ENCODE results near the gene RBBP8NL. TPM values are rescaled to one million over a fixed set of nuclear protein-coding genes. Genes with fewer than 3 reads are reported as not detected.

RBBP8NL gene
- total RNA-seq, 5 donors from 2014 or later (not counting 1 experiment from before 2014, with no cell fraction given): not detected

DNA sequence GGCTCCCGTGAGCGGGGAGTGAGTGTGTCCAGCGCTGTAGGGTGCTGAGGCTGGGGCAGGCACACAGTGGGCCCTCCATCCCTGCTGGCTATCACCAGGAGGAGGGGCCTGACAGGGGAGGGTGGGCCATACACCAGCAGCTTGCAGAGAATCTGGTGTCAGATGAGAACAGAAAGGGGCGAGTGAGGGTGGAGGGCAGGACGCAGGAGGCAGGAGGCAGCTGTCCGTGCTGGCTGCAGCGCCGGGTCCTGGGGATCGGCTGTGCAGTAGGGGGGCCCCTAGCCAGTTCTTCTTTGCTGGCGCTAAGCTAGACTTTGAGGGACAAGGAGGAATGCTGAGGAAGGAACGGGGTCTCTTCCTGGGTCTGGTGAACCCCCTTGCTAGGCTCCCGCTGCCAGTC lies 18.7 kb downstream of the RBBP8NL start:
- DNase-seq (no peak), ATAC-seq (replicated peaks in 1 of 4) (no peak)
- 100% methylated on average over 10 of the region's 12 CpGs for WGBS (ENCODE audit: insufficient coverage)
- no peak overlapping the region for H3K27ac ChIP-seq (ENCODE audit: low read length)
- no peak overlapping the region for H3K27ac Mint-ChIP-seq
- ChIA-PET POLR2A (no interaction called here), CTCF (no interaction called here)
- H3K4me1 Mint-ChIP-seq: peaks cover 20 to 40% (median 35%) of the 10 kb centered on the region in 3 donors
- H3K4me3 ChIP-seq (ENCODE audit: control insufficient read depth in 1 of 2, extremely low read depth in 1 of 2, low read length in 1 of 2): no peak overlapping the region
- H3K4me3 Mint-ChIP-seq: peak overlapping the region in 1 of 3 donors; percentile 73
- H3K27me3 ChIP-seq (replicated peaks in 1 of 2; ENCODE audit: control insufficient read depth in 2 of 2, extremely low read depth in 1 of 2, insufficient read depth in 2 of 2, low read length in 1 of 2): peaks cover 0 to 5% of the 10 kb centered on the region in 2 experiments
- H3K36me3 Mint-ChIP-seq: no peaks in the 10 kb centered on the region
- H3K27me3 Mint-ChIP-seq: no peaks in the 10 kb centered on the region
- no peaks in the 10 kb centered on the region for H3K36me3 ChIP-seq (ENCODE audit: control insufficient read depth in 2 of 2, extremely low read depth in 1 of 2, insufficient read depth in 1 of 2, low read length in 1 of 2)
- no peaks in the 10 kb centered on the region for H3K9me3 Mint-ChIP-seq
- H3K9me3 ChIP-seq: no peaks in the 10 kb centered on the region
- H3K4me1 ChIP-seq (ENCODE audit: control insufficient read depth in 1 of 2, extremely low read depth in 1 of 2, insufficient read depth in 2 of 2, low read length in 2 of 2): peaks cover 5 to 46% of the 10 kb centered on the region in 2 experiments

DNA sequence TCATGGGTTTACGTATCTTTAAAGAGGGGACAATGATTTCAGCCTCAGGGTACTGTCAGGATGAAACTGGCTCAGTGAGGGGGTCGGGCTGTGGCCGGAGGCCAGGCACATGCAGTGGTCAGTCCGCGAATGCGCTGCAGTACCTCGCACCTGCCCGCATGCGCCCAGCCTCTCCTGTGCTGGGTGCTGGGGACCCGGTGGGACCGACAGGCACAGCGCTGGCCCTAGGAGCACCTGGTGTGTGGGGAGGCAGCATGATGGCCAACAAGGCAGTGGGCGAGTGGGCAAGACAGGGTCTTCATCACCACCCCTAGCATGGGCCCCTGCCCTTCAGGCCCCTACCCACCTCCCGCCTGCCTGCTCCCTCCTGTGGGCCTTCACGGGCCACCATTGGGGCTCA lies 19.3 kb downstream of the RBBP8NL start:
- Histone ChIP-seq H3K27me3 (replicated peaks in 1 of 2; ENCODE audit: control insufficient read depth in 2 of 2, extremely low read depth in 1 of 2, insufficient read depth in 2 of 2, low read length in 1 of 2) (peaks cover 0 to 5% of the 10 kb centered on the region in 2 experiments), H3K4me1 (ENCODE audit: control insufficient read depth in 1 of 2, extremely low read depth in 1 of 2, insufficient read depth in 2 of 2, low read length in 2 of 2) (peaks cover 5 to 46% of the 10 kb centered on the region in 2 experiments), H3K27ac (ENCODE audit: low read length) (no peak overlapping the region), H3K36me3 (ENCODE audit: control insufficient read depth in 2 of 2, extremely low read depth in 1 of 2, insufficient read depth in 1 of 2, low read length in 1 of 2) (no peaks in the 10 kb centered on the region), H3K9me3 (no peaks in the 10 kb centered on the region), H3K4me3 (ENCODE audit: control insufficient read depth in 1 of 2, extremely low read depth in 1 of 2, low read length in 1 of 2) (no peak overlapping the region)
- no peak overlapping the region for H3K27ac Mint-ChIP-seq
- ChIA-PET CTCF (no interaction called here), POLR2A (no interaction called here)
- peak overlapping the region; percentile 31 to 79 (median 73) for H3K4me3 Mint-ChIP-seq
- H3K4me1 Mint-ChIP-seq: peaks cover 20 to 43% (median 38%) of the 10 kb centered on the region in 3 donors
- 95% methylated on average over 14 of the region's 15 CpGs for WGBS (ENCODE audit: insufficient coverage)
- H3K9me3 Mint-ChIP-seq: no peaks in the 10 kb centered on the region
- no peaks in the 10 kb centered on the region for H3K27me3 Mint-ChIP-seq
- H3K36me3 Mint-ChIP-seq: peaks cover 2% of the 10 kb centered on the region
- no peak for ATAC-seq (replicated peaks in 1 of 4)
- DNase-seq: no peak

DNA sequence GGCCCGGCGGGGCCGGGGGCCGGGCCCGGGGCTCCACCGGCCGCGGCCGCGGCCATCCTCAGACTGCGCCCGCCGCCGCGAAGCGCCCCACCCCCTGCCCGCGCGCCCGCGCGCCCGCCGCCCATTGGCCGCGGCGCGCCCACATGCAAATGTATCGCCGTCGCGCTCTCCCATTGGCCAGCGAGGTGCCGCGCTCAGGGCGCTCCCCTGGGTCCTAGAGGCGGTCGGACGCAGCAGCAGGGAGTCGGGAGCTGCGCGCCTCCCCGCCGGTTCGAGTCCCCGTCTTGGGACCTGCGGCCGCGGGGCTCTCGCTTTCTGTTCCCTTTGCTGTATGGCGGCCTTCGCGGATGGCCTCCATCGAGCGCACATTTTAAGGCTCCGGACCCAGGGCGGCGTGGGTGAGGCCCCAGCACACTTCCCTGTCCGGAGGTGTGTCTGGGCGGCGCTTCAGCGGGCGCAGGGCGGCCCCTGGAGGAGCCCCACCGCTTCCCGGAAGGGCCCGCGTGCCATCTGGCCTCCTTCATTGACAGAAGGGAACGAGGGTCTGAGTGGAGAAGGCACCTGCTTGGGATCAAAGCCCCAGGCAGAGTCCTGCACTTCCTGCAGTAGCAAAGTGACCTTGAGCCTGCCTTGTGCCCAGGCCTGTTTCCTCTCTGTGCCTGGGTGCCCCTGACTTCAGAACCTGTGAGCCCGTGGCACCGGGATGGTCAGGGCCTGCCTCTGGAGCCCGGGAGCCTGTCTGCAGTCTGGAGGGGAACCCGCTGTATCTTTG lies 19.9 kb downstream of the RBBP8NL start, which contains the start of gene CABLES2:
Gene CABLES2, minus strand, starts transcription at position 65 of the 772 bp plus-strand sequence. Its CDS starts 9 bp downstream, at position 56.
- ChIA-PET CTCF (no interaction called here), POLR2A (no interaction called here)
- peaks cover 4% of the 10 kb centered on the region for H3K36me3 Mint-ChIP-seq
- Histone ChIP-seq H3K36me3 (ENCODE audit: control insufficient read depth in 2 of 2, extremely low read depth in 1 of 2, insufficient read depth in 1 of 2, low read length in 1 of 2) (no peaks in the 10 kb centered on the region), H3K27me3 (replicated peaks in 1 of 2; ENCODE audit: control insufficient read depth in 2 of 2, extremely low read depth in 1 of 2, insufficient read depth in 2 of 2, low read length in 1 of 2) (peaks cover 0 to 5% of the 10 kb centered on the region in 2 experiments), H3K9me3 (no peaks in the 10 kb centered on the region), H3K4me1 (ENCODE audit: control insufficient read depth in 1 of 2, extremely low read depth in 1 of 2, insufficient read depth in 2 of 2, low read length in 2 of 2) (peaks cover 5 to 46% of the 10 kb centered on the region in 2 experiments), H3K27ac (ENCODE audit: low read length) (peak within 1 kb of the TSS; percentile 32), H3K4me3 (ENCODE audit: control insufficient read depth in 1 of 2, extremely low read depth in 1 of 2, low read length in 1 of 2) (peak within 1 kb of the TSS; percentile 72 to 73)
- peak; percentile 91 to 95 (median 94) for ATAC-seq (replicated peaks in 1 of 4)
- no peaks in the 10 kb centered on the region for H3K9me3 Mint-ChIP-seq
- H3K4me1 Mint-ChIP-seq: peaks cover 20 to 44% (median 39%) of the 10 kb centered on the region in 3 donors
- H3K4me3 Mint-ChIP-seq: peak within 1 kb of the TSS; percentile 74 to 80 (median 79)
- peak; percentile 80 to 94 (median 89) for DNase-seq
- H3K27me3 Mint-ChIP-seq: no peaks in the 10 kb centered on the region
- WGBS (ENCODE audit: insufficient coverage): 5% methylated on average over 73 of the region's 73 CpGs
- H3K27ac Mint-ChIP-seq: peak within 1 kb of the TSS; percentile 52 to 57

DNA sequence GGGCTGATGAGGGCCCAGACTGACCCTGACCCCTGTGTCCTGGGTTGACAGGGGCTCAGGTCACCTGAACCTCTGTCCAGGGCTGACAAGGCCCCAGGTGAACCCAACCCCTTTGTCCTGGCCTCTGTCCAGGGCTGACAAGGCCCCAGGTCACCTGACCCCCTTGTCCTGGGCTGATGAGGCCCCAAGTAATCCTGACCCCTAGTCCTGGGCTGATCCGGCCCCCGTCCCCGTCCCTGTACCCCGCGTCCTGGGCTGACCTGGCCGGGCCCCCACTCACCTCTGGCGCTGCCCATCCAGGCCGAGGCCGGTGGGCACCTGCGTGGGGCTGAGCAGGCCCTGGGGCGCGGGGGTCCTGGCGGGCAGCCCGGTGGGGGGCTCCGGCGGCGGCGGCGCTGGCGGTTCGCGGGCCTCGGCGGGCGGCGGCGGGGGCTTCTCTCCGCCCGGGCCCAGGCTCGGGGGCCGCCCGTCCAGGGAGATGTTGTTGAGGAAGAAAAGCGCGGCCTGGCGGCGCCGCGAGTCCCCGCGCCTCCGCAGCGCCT lies 20.6 kb downstream of the RBBP8NL start:
- Mint-ChIP-seq H3K27ac (peak overlapping the region in 1 of 2 donors; percentile 52), H3K4me1 (peaks cover 20 to 44% (median 39%) of the 10 kb centered on the region in 3 donors), H3K9me3 (no peaks in the 10 kb centered on the region), H3K36me3 (peaks cover 4% of the 10 kb centered on the region), H3K4me3 (peak overlapping the region; percentile 71 to 80 (median 75)), H3K27me3 (no peaks in the 10 kb centered on the region)
- Histone ChIP-seq H3K27ac (ENCODE audit: low read length) (peak overlapping the region; percentile 4), H3K4me3 (ENCODE audit: control insufficient read depth in 1 of 2, extremely low read depth in 1 of 2, low read length in 1 of 2) (peak overlapping the region; percentile 62 to 73), H3K27me3 (replicated peaks in 1 of 2; ENCODE audit: control insufficient read depth in 2 of 2, extremely low read depth in 1 of 2, insufficient read depth in 2 of 2, low read length in 1 of 2) (peaks cover 0 to 5% of the 10 kb centered on the region in 2 experiments), H3K4me1 (ENCODE audit: control insufficient read depth in 1 of 2, extremely low read depth in 1 of 2, insufficient read depth in 2 of 2, low read length in 2 of 2) (peaks cover 5 to 46% of the 10 kb centered on the region in 2 experiments), H3K9me3 (no peaks in the 10 kb centered on the region), H3K36me3 (ENCODE audit: control insufficient read depth in 2 of 2, extremely low read depth in 1 of 2, insufficient read depth in 1 of 2, low read length in 1 of 2) (peaks cover 0 to 3% of the 10 kb centered on the region in 2 donors)
- ChIA-PET POLR2A (no interaction called here), CTCF (no interaction called here)
- WGBS (ENCODE audit: insufficient coverage): under 1% methylated on average over 39 of the region's 42 CpGs
- DNase-seq: no peak
- ATAC-seq (replicated peaks in 1 of 4): peak; percentile 1 to 7 (median 1)

DNA sequence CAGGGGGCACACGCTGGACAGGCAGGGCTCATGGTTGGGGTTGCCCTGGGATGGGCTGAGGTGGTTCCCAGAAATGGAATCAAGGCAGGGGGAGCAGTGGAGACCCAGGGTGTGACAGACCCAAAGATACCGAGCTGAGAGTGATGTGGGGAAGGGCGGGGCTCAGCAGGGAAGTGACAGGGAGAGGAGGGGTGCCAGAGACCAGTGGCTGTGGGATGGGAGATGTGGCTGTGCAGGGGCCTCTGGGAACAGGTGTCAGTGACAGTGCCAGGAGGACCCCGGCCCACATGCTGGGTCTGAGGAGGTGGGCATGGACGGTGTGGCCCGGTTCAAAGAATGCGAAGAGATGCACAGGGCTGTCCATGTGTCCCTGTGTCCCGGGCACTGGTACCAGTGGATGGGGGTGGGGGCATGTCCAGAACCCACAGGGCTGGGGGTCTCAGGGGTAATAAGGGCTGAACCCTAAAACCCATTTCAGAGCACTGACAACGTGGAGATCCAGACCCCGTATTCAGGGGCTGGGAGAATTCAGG lies 21.3 kb downstream of the RBBP8NL start:
- ChIA-PET CTCF (no interaction called here), POLR2A (no interaction called here)
- ATAC-seq (replicated peaks in 1 of 4) (no peak), DNase-seq (no peak)
- no peaks in the 10 kb centered on the region for H3K9me3 Mint-ChIP-seq
- peak overlapping the region; percentile 71 to 80 (median 75) for H3K4me3 Mint-ChIP-seq
- Histone ChIP-seq H3K4me1 (ENCODE audit: control insufficient read depth in 1 of 2, extremely low read depth in 1 of 2, insufficient read depth in 2 of 2, low read length in 2 of 2) (peaks cover 5 to 46% of the 10 kb centered on the region in 2 experiments), H3K9me3 (no peaks in the 10 kb centered on the region), H3K36me3 (ENCODE audit: control insufficient read depth in 2 of 2, extremely low read depth in 1 of 2, insufficient read depth in 1 of 2, low read length in 1 of 2) (peaks cover 0 to 3% of the 10 kb centered on the region in 2 donors), H3K27ac (ENCODE audit: low read length) (peak overlapping the region; percentile 4), H3K27me3 (replicated peaks in 1 of 2; ENCODE audit: control insufficient read depth in 2 of 2, extremely low read depth in 1 of 2, insufficient read depth in 2 of 2, low read length in 1 of 2) (peaks cover 0 to 5% of the 10 kb centered on the region in 2 experiments), H3K4me3 (ENCODE audit: control insufficient read depth in 1 of 2, extremely low read depth in 1 of 2, low read length in 1 of 2) (peak overlapping the region; percentile 62 to 73)
- H3K27ac Mint-ChIP-seq: peak overlapping the region in 1 of 2 donors; percentile 52
- H3K36me3 Mint-ChIP-seq: peaks cover 4% of the 10 kb centered on the region
- H3K4me1 Mint-ChIP-seq: peaks cover 20 to 44% (median 39%) of the 10 kb centered on the region in 3 donors
- no peaks in the 10 kb centered on the region for H3K27me3 Mint-ChIP-seq
- WGBS (ENCODE audit: insufficient coverage): 61% methylated on average over 4 of the region's 10 CpGs

DNA sequence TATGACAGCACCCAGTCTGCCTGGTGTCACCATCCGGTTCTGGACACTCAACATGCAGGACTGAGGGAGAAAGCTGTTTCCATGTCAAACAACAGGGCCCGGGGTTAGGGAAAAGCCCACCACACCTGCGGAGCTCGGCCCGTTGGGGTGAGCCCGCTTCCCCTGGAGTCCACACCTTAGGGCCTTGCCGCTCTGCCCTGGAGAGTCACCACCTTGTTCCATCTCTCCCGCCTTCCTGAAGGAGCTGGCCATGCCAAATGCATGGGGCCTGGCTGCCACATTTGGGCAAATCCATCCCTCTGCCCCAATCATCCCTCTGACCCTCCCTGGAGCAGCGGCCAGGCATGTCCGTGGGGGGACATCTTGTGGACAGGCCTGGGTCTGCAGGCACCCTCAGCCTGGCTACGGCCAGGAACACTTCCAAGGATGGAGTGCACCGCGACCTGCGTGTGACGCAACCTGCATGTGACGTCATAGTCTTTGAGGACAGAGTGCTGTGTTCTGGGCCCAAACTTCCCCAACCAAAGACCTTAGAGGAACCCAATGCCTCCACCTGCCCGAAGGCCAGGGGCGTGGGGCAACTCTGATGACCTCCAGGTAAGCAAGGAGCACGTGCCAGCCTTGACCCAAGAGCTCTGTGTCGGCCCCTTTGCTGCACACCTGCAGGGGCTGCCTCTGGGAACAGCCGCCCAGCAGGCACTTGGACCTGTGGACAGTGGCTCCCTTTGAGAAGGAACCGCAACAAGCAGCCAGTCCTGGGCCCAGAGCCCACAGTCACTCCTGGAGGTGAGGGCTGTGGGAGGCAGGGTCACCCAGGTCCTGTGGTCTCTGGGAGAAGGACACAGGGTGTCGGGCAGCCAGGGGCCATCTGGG lies 22.0 kb downstream of the RBBP8NL start:
- DNase-seq (no peak), ATAC-seq (replicated peaks in 1 of 4) (no peak)
- Mint-ChIP-seq H3K27me3 (no peaks in the 10 kb centered on the region), H3K27ac (no peak overlapping the region), H3K4me3 (peak overlapping the region; percentile 71 to 80 (median 75)), H3K9me3 (no peaks in the 10 kb centered on the region), H3K4me1 (peaks cover 20 to 43% (median 39%) of the 10 kb centered on the region in 3 donors), H3K36me3 (peaks cover 7% of the 10 kb centered on the region)
- ChIA-PET CTCF (no interaction called here), POLR2A (no interaction called here)
- H3K4me3 ChIP-seq (ENCODE audit: control insufficient read depth in 1 of 2, extremely low read depth in 1 of 2, low read length in 1 of 2): no peak overlapping the region
- peaks cover 0 to 3% of the 10 kb centered on the region in 2 donors for H3K36me3 ChIP-seq (ENCODE audit: control insufficient read depth in 2 of 2, extremely low read depth in 1 of 2, insufficient read depth in 1 of 2, low read length in 1 of 2)
- H3K27me3 ChIP-seq (replicated peaks in 1 of 2; ENCODE audit: control insufficient read depth in 2 of 2, extremely low read depth in 1 of 2, insufficient read depth in 2 of 2, low read length in 1 of 2): peaks cover 0 to 5% of the 10 kb centered on the region in 2 experiments
- no peak overlapping the region for H3K27ac ChIP-seq (ENCODE audit: low read length)
- no peaks in the 10 kb centered on the region for H3K9me3 ChIP-seq
- WGBS (ENCODE audit: insufficient coverage): 92% methylated on average over 22 of the region's 23 CpGs
- peaks cover 5 to 43% of the 10 kb centered on the region in 2 experiments for H3K4me1 ChIP-seq (ENCODE audit: control insufficient read depth in 1 of 2, extremely low read depth in 1 of 2, insufficient read depth in 2 of 2, low read length in 2 of 2)

Measured in T-cell (primary cell).